ENCODE results near the gene PARVA.

PARVA gene

GRCh38 chr11:12540075-12540680 lies 162.8 kb downstream of the PARVA start:
- ATAC-seq (no peak), DNase-seq (ENCODE audit: low spot score in 2 of 2) (no peak)
- no peak overlapping the region for H3K27ac Mint-ChIP-seq
- no peaks in the 10 kb centered on the region for H3K36me3 Mint-ChIP-seq
- H3K4me3 Mint-ChIP-seq: no peak overlapping the region
- H3K4me1 Mint-ChIP-seq: no peaks in the 10 kb centered on the region
- no peaks in the 10 kb centered on the region for H3K9me3 Mint-ChIP-seq

GRCh38 chr11:12540913-12541582 lies 163.7 kb downstream of the PARVA start:
- Mint-ChIP-seq H3K4me1 (no peaks in the 10 kb centered on the region), H3K9me3 (no peaks in the 10 kb centered on the region), H3K27ac (no peak overlapping the region), H3K4me3 (no peak overlapping the region), H3K36me3 (no peaks in the 10 kb centered on the region)
- no peak for DNase-seq (ENCODE audit: low spot score in 2 of 2)
- ATAC-seq: no peak

- H3K27ac Mint-ChIP-seq: no peak overlapping the region
- no peaks in the 10 kb centered on the region for H3K9me3 Mint-ChIP-seq
- H3K4me1 Mint-ChIP-seq: no peaks in the 10 kb centered on the region
- DNase-seq (ENCODE audit: low spot score in 2 of 2): no peak
- ATAC-seq: no peak
- H3K4me3 Mint-ChIP-seq: no peak overlapping the region
- H3K36me3 Mint-ChIP-seq: no peaks in the 10 kb centered on the region
Observed at GRCh38 chr11:12541583-12542151, 164.3 kb downstream of the PARVA start.

- no peak overlapping the region for H3K27ac Mint-ChIP-seq
- no peaks in the 10 kb centered on the region for H3K9me3 Mint-ChIP-seq
- H3K36me3 Mint-ChIP-seq: no peaks in the 10 kb centered on the region
- no peak for DNase-seq (ENCODE audit: low spot score in 2 of 2)
- no peaks in the 10 kb centered on the region for H3K4me1 Mint-ChIP-seq
- H3K4me3 Mint-ChIP-seq: no peak overlapping the region
- no peak for ATAC-seq
Observed at GRCh38 chr11:12542186-12542935, 165.0 kb downstream of the PARVA start.

- no peaks in the 10 kb centered on the region for H3K4me1 Mint-ChIP-seq
- H3K27ac Mint-ChIP-seq: no peak overlapping the region
- no peaks in the 10 kb centered on the region for H3K36me3 Mint-ChIP-seq
- no peak for ATAC-seq
- DNase-seq (ENCODE audit: low spot score in 2 of 2): no peak
- no peak overlapping the region for H3K4me3 Mint-ChIP-seq
- H3K9me3 Mint-ChIP-seq: no peaks in the 10 kb centered on the region
Observed at GRCh38 chr11:12543596-12544415, 166.4 kb downstream of the PARVA start.

GRCh38 chr11:12544986-12545775 lies 167.8 kb downstream of the PARVA start:
- Mint-ChIP-seq H3K27ac (no peak overlapping the region), H3K36me3 (no peaks in the 10 kb centered on the region), H3K4me3 (no peak overlapping the region), H3K9me3 (no peaks in the 10 kb centered on the region), H3K4me1 (no peaks in the 10 kb centered on the region)
- ATAC-seq (no peak), DNase-seq (ENCODE audit: low spot score in 2 of 2) (no peak)

- H3K9me3 Mint-ChIP-seq: no peaks in the 10 kb centered on the region
- ATAC-seq: no peak
- no peak for DNase-seq (ENCODE audit: low spot score in 2 of 2)
- no peak overlapping the region for H3K27ac Mint-ChIP-seq
- no peak overlapping the region for H3K4me3 Mint-ChIP-seq
- H3K4me1 Mint-ChIP-seq: no peaks in the 10 kb centered on the region
- H3K36me3 Mint-ChIP-seq: no peaks in the 10 kb centered on the region
Observed at GRCh38 chr11:12546122-12546521, 168.8 kb downstream of the PARVA start.

GRCh38 chr11:12546660-12547059 lies 169.3 kb downstream of the PARVA start:
- Mint-ChIP-seq H3K4me3 (no peak overlapping the region), H3K36me3 (no peaks in the 10 kb centered on the region), H3K9me3 (no peaks in the 10 kb centered on the region), H3K27ac (no peak overlapping the region), H3K4me1 (no peaks in the 10 kb centered on the region)
- ATAC-seq (no peak), DNase-seq (ENCODE audit: low spot score in 2 of 2) (no peak)

GRCh38 chr11:12547953-12548650 lies 170.7 kb downstream of the PARVA start:
- peak; percentile 8 for ATAC-seq

GRCh38 chr11:12552692-12553091 lies 175.3 kb downstream of the PARVA start:
- H3K4me1 Mint-ChIP-seq: no peaks in the 10 kb centered on the region
- H3K9me3 Mint-ChIP-seq: no peaks in the 10 kb centered on the region
- no peak overlapping the region for H3K27ac Mint-ChIP-seq
- H3K36me3 Mint-ChIP-seq: no peaks in the 10 kb centered on the region
- DNase-seq (ENCODE audit: low spot score in 2 of 2) (no peak), ATAC-seq (no peak)
- H3K4me3 Mint-ChIP-seq: no peak overlapping the region

More at GRCh38 chr11:12547953-12548650, 170.7 kb downstream of the PARVA start:
- Mint-ChIP-seq H3K4me3 (no peak overlapping the region), H3K36me3 (no peaks in the 10 kb centered on the region), H3K27ac (no peak overlapping the region), H3K9me3 (no peaks in the 10 kb centered on the region), H3K4me1 (no peaks in the 10 kb centered on the region)
- no peak for DNase-seq (ENCODE audit: low spot score in 2 of 2)

GRCh38 chr11:12554122-12554521 lies 176.8 kb downstream of the PARVA start:
- Mint-ChIP-seq H3K4me3 (no peak overlapping the region), H3K4me1 (no peaks in the 10 kb centered on the region), H3K36me3 (no peaks in the 10 kb centered on the region), H3K27ac (no peak overlapping the region), H3K9me3 (no peaks in the 10 kb centered on the region)
- ATAC-seq (no peak), DNase-seq (ENCODE audit: low spot score in 2 of 2) (no peak)

- Mint-ChIP-seq H3K9me3 (no peaks in the 10 kb centered on the region), H3K4me1 (no peaks in the 10 kb centered on the region), H3K36me3 (no peaks in the 10 kb centered on the region), H3K27ac (no peak overlapping the region), H3K4me3 (no peak overlapping the region)
- ATAC-seq (no peak), DNase-seq (ENCODE audit: low spot score in 2 of 2) (no peak)
Observed at GRCh38 chr11:12556155-12556554, 178.8 kb downstream of the PARVA start.

GRCh38 chr11:12556788-12557384 lies 179.5 kb downstream of the PARVA start:
- DNase-seq (ENCODE audit: low spot score in 2 of 2): no peak

GRCh38 chr11:12559011-12559410 lies 181.6 kb downstream of the PARVA start:
- Mint-ChIP-seq H3K4me1 (no peaks in the 10 kb centered on the region), H3K27ac (no peak overlapping the region), H3K4me3 (no peak overlapping the region), H3K36me3 (no peaks in the 10 kb centered on the region), H3K9me3 (no peaks in the 10 kb centered on the region)
- no peak for DNase-seq (ENCODE audit: low spot score in 2 of 2)
- no peak for ATAC-seq

More at GRCh38 chr11:12556788-12557384, 179.5 kb downstream of the PARVA start:
- no peaks in the 10 kb centered on the region for H3K4me1 Mint-ChIP-seq
- ATAC-seq: no peak
- H3K4me3 Mint-ChIP-seq: no peak overlapping the region
- no peaks in the 10 kb centered on the region for H3K9me3 Mint-ChIP-seq
- H3K27ac Mint-ChIP-seq: no peak overlapping the region
- no peaks in the 10 kb centered on the region for H3K36me3 Mint-ChIP-seq
